B cell (primary cell): ENCODE results near the gene THY1. TPM values are rescaled to one million over a fixed set of nuclear protein-coding genes. Genes with fewer than 3 reads are reported as not detected.

ENCODE experiments used
- ATAC-seq: fragments of 200-7000 bp; cut with Tn5 transposase; one replicate; pipeline ENCODE4 v1.10.0; 2021; ENCODE audit warnings: low read depth, mild to moderate bottlenecking, moderate number of reproducible peaks, moderate library complexity
- CTCF ChIA-PET: fragments of 350-600 bp; sonication (Branson Sonifier 250); formaldehyde crosslinking; loops from one replicate; lab custom pipeline; 2021; ENCODE audit warnings: antibody characterized with exemption, inconsistent platforms; lab: Charles Lee
- POLR2A ChIA-PET: fragments of 350-600 bp; sonication (Branson Sonifier 250); formaldehyde crosslinking; loops from one replicate; lab custom pipeline; 2021; ENCODE audit warnings: antibody characterized with exemption; lab: Charles Lee
- DNase-seq: peaks from one replicate; pipeline ENCODE4 v3.0.0; 2013
- H2AFZ ChIP-seq: 2 replicates; pipeline ENCODE4 v1.6.1; 2012; ENCODE audit warnings: mild to moderate bottlenecking, low read depth, low read length; ENCODE audit not compliant: insufficient read depth, poor library complexity, severe bottlenecking
- H3K27ac ChIP-seq, 2 donors: 1 replicate in 1 of 2; 2 replicates in 1 of 2; pipeline ENCODE4 v1.5.1; 2012 to 2013; ENCODE audit warnings: low read length in 2 of 2, mild to moderate bottlenecking in 2 of 2, moderate library complexity in 1 of 2
- H3K27me3 ChIP-seq, 4 experiments: fragments of 200-600 bp in 1 of 4; sonication (generic) in 1 of 4; replicated peaks in 1 of 4; 1 replicate in 2 of 4; 2 replicates in 2 of 4; pipeline versions ENCODE4 v1.6.1 to v1.7.0; 2013 to 2016; ENCODE audit warnings: low read length in 3 of 4, mild to moderate bottlenecking in 2 of 4, mixed read lengths in 1 of 4, moderate library complexity in 1 of 4; ENCODE audit not compliant: insufficient read depth in 4 of 4, control insufficient read depth in 3 of 4; ENCODE audit errors: control extremely low read depth in 1 of 4
- H3K36me3 ChIP-seq, 2 experiments: replicated peaks in 1 of 2; 1 replicate in 1 of 2; 2 replicates in 1 of 2; pipeline versions ENCODE4 v1.6.1 to v1.7.1; 2013; ENCODE audit warnings: low read length in 1 of 2; ENCODE audit not compliant: insufficient read depth in 2 of 2, control insufficient read depth in 1 of 2; ENCODE audit errors: control extremely low read depth in 1 of 2, extremely low read depth in 1 of 2
- H3K4me1 ChIP-seq, 2 donors: fragments of 200-600 bp in 1 of 2; sonication (generic) in 1 of 2; 1 replicate in 1 of 2; 2 replicates in 1 of 2; pipeline versions ENCODE4 v1.5.1 to v1.6.1; 2013 to 2017; ENCODE audit warnings: low read length in 2 of 2; ENCODE audit not compliant: control insufficient read depth in 2 of 2, insufficient read depth in 2 of 2
- H3K4me2 ChIP-seq: replicated peaks from 2 replicates; pipeline ENCODE3; 2012; ENCODE audit warnings: mild to moderate bottlenecking, low read depth, low read length; ENCODE audit not compliant: poor library complexity, severe bottlenecking
- H3K4me3 ChIP-seq, 5 experiments: fragments of 200-600 bp in 1 of 5; sonication (generic) in 1 of 5; 1 replicate in 3 of 5; 2 replicates in 2 of 5; pipeline versions ENCODE4 v1.5.1 to v1.7.0; 2011 to 2016; ENCODE audit warnings: low read length in 4 of 5, mild to moderate bottlenecking in 4 of 5, low read depth in 2 of 5, control low read depth in 1 of 5, moderate library complexity in 1 of 5; ENCODE audit not compliant: insufficient read depth in 1 of 5; ENCODE audit errors: control extremely low read depth in 1 of 5, extremely low read depth in 1 of 5
- H3K79me2 ChIP-seq: fragments of 200-600 bp; sonication (generic); one replicate; pipeline ENCODE4 v1.6.0; 2016; ENCODE audit warnings: low read length; ENCODE audit not compliant: control insufficient read depth, insufficient read depth
- H3K9ac ChIP-seq: fragments of 200-600 bp; sonication (generic); 2 replicates; pipeline ENCODE4 v1.6.1; 2017; ENCODE audit warnings: mild to moderate bottlenecking, low read length, moderate library complexity
- H3K9me3 ChIP-seq, 3 donors: one replicate each; pipeline versions ENCODE4 v1.6.1 to v1.7.1; 2013; ENCODE audit warnings: low read length in 2 of 3; ENCODE audit not compliant: control insufficient read depth in 2 of 3, insufficient read depth in 1 of 3; ENCODE audit errors: control extremely low read depth in 1 of 3
- H4K20me1 ChIP-seq: 2 replicates; pipeline ENCODE4 v1.6.0; 2012; ENCODE audit warnings: mild to moderate bottlenecking, low read length; ENCODE audit not compliant: insufficient read depth, control insufficient read depth, poor library complexity, severe bottlenecking
- H3K27ac Mint-ChIP-seq: one replicate; pipeline ENCODE4 v1.8.0; 2021; ENCODE audit warnings: mixed read lengths
- H3K27me3 Mint-ChIP-seq: one replicate; pipeline ENCODE4 v1.8.0; 2021; ENCODE audit warnings: mixed read lengths
- H3K4me1 Mint-ChIP-seq: one replicate; pipeline ENCODE4 v1.8.0; 2021; ENCODE audit warnings: mixed read lengths
- H3K4me3 Mint-ChIP-seq: one replicate; pipeline ENCODE4 v1.8.0; 2021; ENCODE audit warnings: mixed read lengths
- H3K9me3 Mint-ChIP-seq: one replicate; pipeline ENCODE4 v1.8.0; 2022; ENCODE audit warnings: mixed read lengths; ENCODE audit not compliant: insufficient read depth
- CTCF ChIP-seq: fragments of 200-600 bp; IDR thresholded peaks from one replicate; pipeline ENCODE4 v1.8.0; 2022; ENCODE audit warnings: antibody characterized with exemption, mild to moderate bottlenecking
- EZH2 ChIP-seq: IDR thresholded peaks from 2 replicates; pipeline ENCODE4 v1.6.1; 2012; ENCODE audit warnings: borderline replicate concordance, low read depth, mild to moderate bottlenecking, moderate library complexity, low read length; ENCODE audit not compliant: insufficient read depth, poor library complexity, severe bottlenecking
- WGBS: methylation state at CpG from one replicate; pipeline ENCODE4 v1.1.5; 2013; ENCODE audit warnings: missing lambda C conversion rate; ENCODE audit not compliant: insufficient coverage; 5-methylcytosine and 5-hydroxymethylcytosine counted together
- intact Hi-C: fragments of 100-400 bp; cut with micrococcal nuclease; formaldehyde crosslinking; loops from one replicate; pipeline ENCODE4 v1.10.0; 2022
- polyA plus RNA-seq: library from polyadenylated mRNA; depleted of rRNA; stranded (reverse); fragments of >200 nt; gene quantifications from 2 replicates; pipeline ENCODE4 v1.2.3, GENCODE V29; 2012
- total RNA-seq, 2 donors: library from RNA; stranded (reverse); fragments of 120-200 nt in 1 of 2; gene quantifications; 1 replicate in 1 of 2; 2 replicates in 1 of 2; pipeline versions ENCODE4 v1.2.3 to v1.2.4, GENCODE V29; 2013 to 2022

Gene THY1
- total and polyA plus RNA-seq, 2 donors (not counting 1 experiment from before 2014, with no cell fraction given) = not detected

GRCh38 chr11:119415517-119415916 is 7.5 kb downstream of the THY1 start:
- Histone ChIP-seq H3K9ac (no peak overlapping the region), H3K4me2 (no peak overlapping the region), H3K9me3 (peaks cover 0 to 4% (median 0%) of the 10 kb centered on the region in 3 donors), H3K4me1 (no peaks in the 10 kb centered on the region), H3K79me2 (no peaks in the 10 kb centered on the region), H3K27ac (no peak overlapping the region), H3K4me3 (no peak overlapping the region), H2AFZ (no peak overlapping the region), H4K20me1 (no peaks in the 10 kb centered on the region), H3K36me3 (no peaks in the 10 kb centered on the region), H3K27me3 (peaks cover 0 to 9% (median 2%) of the 10 kb centered on the region in 4 experiments)
- intact Hi-C loops = no loop called here
- Mint-ChIP-seq H3K9me3 (peaks cover 3% of the 10 kb centered on the region), H3K4me3 (no peak overlapping the region), H3K27me3 (peaks cover 34% of the 10 kb centered on the region), H3K4me1 (no peaks in the 10 kb centered on the region), H3K27ac (no peak overlapping the region)
- ATAC-seq (no peak), DNase-seq (no peak)
- WGBS = 86% methylated on average over 3 of the region's 3 CpGs
- CTCF ChIA-PET = no interaction called here
- no peak for TF ChIP-seq EZH2
- no peak for TF ChIP-seq CTCF
- POLR2A ChIA-PET = no interaction called here

DNA sequence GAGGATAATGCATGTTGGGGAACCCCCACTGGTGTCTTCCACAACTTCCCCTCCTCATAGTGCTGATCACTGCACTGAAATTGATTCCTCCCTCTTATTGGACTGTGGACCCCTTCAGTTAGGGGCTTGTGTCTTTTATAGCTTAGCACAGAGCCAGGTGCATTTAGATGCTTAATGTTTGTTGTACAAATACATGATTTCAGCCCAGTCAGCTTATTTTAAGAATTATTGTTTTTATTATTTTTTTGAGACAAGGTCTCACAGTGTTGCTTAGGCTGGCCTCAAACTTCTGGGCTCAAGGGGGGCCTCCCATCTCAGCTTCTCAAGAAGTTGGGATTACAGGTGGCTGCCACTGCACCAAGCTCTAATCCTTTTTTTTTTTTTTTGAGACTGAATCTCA is 8.2 kb downstream of the THY1 start:
- ATAC-seq (no peak), DNase-seq (no peak)
- Histone ChIP-seq H3K27me3 (peaks cover 0 to 3% (median under 1%) of the 10 kb centered on the region in 4 experiments), H3K4me2 (no peak overlapping the region), H3K27ac (no peak overlapping the region), H2AFZ (no peak overlapping the region), H3K9me3 (peaks cover 0 to 4% (median 0%) of the 10 kb centered on the region in 3 donors), H3K9ac (no peak overlapping the region), H3K4me3 (no peak overlapping the region), H3K4me1 (no peaks in the 10 kb centered on the region), H3K36me3 (no peaks in the 10 kb centered on the region), H3K79me2 (no peaks in the 10 kb centered on the region), H4K20me1 (no peaks in the 10 kb centered on the region)
- no peaks in the 10 kb centered on the region for H3K4me1 Mint-ChIP-seq
- H3K9me3 Mint-ChIP-seq = peaks cover 3% of the 10 kb centered on the region
- ChIA-PET POLR2A (no interaction called here), CTCF (no interaction called here)
- intact Hi-C loops = no loop called here
- H3K4me3 Mint-ChIP-seq = no peak overlapping the region
- H3K27ac Mint-ChIP-seq = no peak overlapping the region
- TF ChIP-seq EZH2 (no peak), CTCF (no peak)
- H3K27me3 Mint-ChIP-seq = peaks cover 30% of the 10 kb centered on the region
